IMR-90 (cell line): ENCODE data around the gene ATP4A. TPM values are rescaled to one million over a fixed set of nuclear protein-coding genes. Genes with fewer than 3 reads are reported as not detected.

Experiments used
- ATAC-seq: fragments of 200-7000 bp; cut with Tn5 transposase; 2 replicates; pipeline ENCODE4 v1.9.1; 2020; ENCODE audit warnings: low read depth, mild to moderate bottlenecking, moderate library complexity
- BruUV-seq: library from RNA; stranded (reverse); fragments of 400-500 nt; replicated peaks from 2 replicates; lab custom pipeline; 2021; lab: Mats Ljungman, UMichigan
- CTCF ChIA-PET: fragments of 300-600 bp; formaldehyde crosslinking; extraction: SDS; loops from one replicate; lab custom pipeline; 2021; ENCODE audit warnings: antibody characterized with exemption; lab: Yijun Ruan, JAX
- POLR2A ChIA-PET: fragments of 300-600 bp; sonication (Branson Sonifier 250); formaldehyde crosslinking; loops from one replicate; lab custom pipeline; 2022; ENCODE audit warnings: antibody characterized with exemption; ENCODE audit not compliant: unreplicated experiment; lab: Charles Lee
- DNase-seq: peaks from one replicate; pipeline ENCODE4 v3.0.0; 2013
- H2AFZ ChIP-seq: replicated peaks from 2 replicates; pipeline ENCODE3; 2013; ENCODE audit warnings: low read length, mild to moderate bottlenecking; ENCODE audit not compliant: poor library complexity
- H2AK5ac ChIP-seq: 2 replicates; pipeline ENCODE4 v1.6.1; 2013; ENCODE audit warnings: low read depth, low read length, inconsistent platforms
- H2AK9ac ChIP-seq: replicated peaks from 2 replicates; pipeline ENCODE3; 2013; ENCODE audit warnings: mild to moderate bottlenecking, low read depth, low read length, moderate library complexity; ENCODE audit not compliant: poor library complexity
- H2BK120ac ChIP-seq: 2 replicates; pipeline ENCODE4 v1.6.1; 2013; ENCODE audit warnings: low read depth, low read length, inconsistent platforms
- H2BK15ac ChIP-seq: 3 replicates; pipeline ENCODE4 v1.6.1; 2013; ENCODE audit warnings: low read depth, low read length, inconsistent platforms
- H2BK20ac ChIP-seq: 2 replicates; pipeline ENCODE4 v1.6.1; 2013; ENCODE audit warnings: low read depth, mild to moderate bottlenecking, inconsistent platforms, low read length, moderate library complexity
- H2BK5ac ChIP-seq: 2 replicates; pipeline ENCODE4 v1.6.1; 2013; ENCODE audit warnings: mild to moderate bottlenecking, low read depth, low read length, inconsistent platforms; ENCODE audit not compliant: poor library complexity, severe bottlenecking
- H3K14ac ChIP-seq: replicated peaks from 2 replicates; pipeline ENCODE4 v1.6.1; 2013; ENCODE audit warnings: low read depth, low read length, inconsistent platforms
- H3K18ac ChIP-seq: 2 replicates; pipeline ENCODE4 v1.6.1; 2013; ENCODE audit warnings: low read depth, low read length, control low read depth
- H3K23ac ChIP-seq: 2 replicates; pipeline ENCODE4 v1.6.1; 2013; ENCODE audit warnings: low read depth, low read length, inconsistent platforms
- H3K27ac ChIP-seq: 2 replicates; pipeline ENCODE4 v1.5.1; 2013; ENCODE audit warnings: mild to moderate bottlenecking, control low read depth, low read length; ENCODE audit not compliant: insufficient read depth
- H3K27me3 ChIP-seq: 2 replicates; pipeline ENCODE4 v1.6.1; 2013; ENCODE audit warnings: low read length; ENCODE audit not compliant: control insufficient read depth, insufficient read depth
- H3K36me3 ChIP-seq: 2 replicates; pipeline ENCODE4 v1.6.1; 2013; ENCODE audit warnings: low read length, mixed read lengths; ENCODE audit not compliant: control insufficient read depth, insufficient read depth
- H3K4ac ChIP-seq: 2 replicates; pipeline ENCODE4 v1.6.1; 2013; ENCODE audit warnings: low read depth, low read length, inconsistent platforms
- H3K4me1 ChIP-seq: 2 replicates; pipeline ENCODE4 v1.6.1; 2013; ENCODE audit warnings: low read length, mixed read lengths; ENCODE audit not compliant: control insufficient read depth, insufficient read depth
- H3K4me2 ChIP-seq: 2 replicates; pipeline ENCODE4 v1.6.1; 2013; ENCODE audit warnings: low read depth, mild to moderate bottlenecking, control low read depth, low read length, moderate library complexity
- H3K4me3 ChIP-seq: 2 replicates; pipeline ENCODE4 v1.5.1; 2013; ENCODE audit warnings: low read depth, mild to moderate bottlenecking, control low read depth, low read length, moderate library complexity; ENCODE audit not compliant: insufficient read depth
- H3K56ac ChIP-seq: 2 replicates; pipeline ENCODE4 v1.6.1; 2013; ENCODE audit warnings: low read length, inconsistent platforms; ENCODE audit not compliant: insufficient read depth; ENCODE audit errors: extremely low read depth
- H3K79me1 ChIP-seq, 2 experiments: 2 replicates each; pipeline ENCODE4 v1.6.1; 2013; ENCODE audit warnings: low read length in 2 of 2, inconsistent platforms in 1 of 2, low read depth in 1 of 2
- H3K9ac ChIP-seq: 2 replicates; pipeline ENCODE4 v1.6.1; 2013; ENCODE audit warnings: low read depth, low read length, control low read depth
- H3K9me1 ChIP-seq: 2 replicates; pipeline ENCODE4 v1.6.1; 2013; ENCODE audit warnings: low read length, inconsistent platforms; ENCODE audit not compliant: insufficient read depth
- H3K9me3 ChIP-seq: 2 replicates; pipeline ENCODE4 v1.6.1; 2013; ENCODE audit warnings: low read length; ENCODE audit not compliant: control insufficient read depth, insufficient read depth
- H4K20me1 ChIP-seq: 2 replicates; pipeline ENCODE4 v1.6.1; 2013; ENCODE audit warnings: low read length, inconsistent platforms; ENCODE audit not compliant: insufficient read depth
- H4K5ac ChIP-seq: 2 replicates; pipeline ENCODE4 v1.6.1; 2013; ENCODE audit warnings: mild to moderate bottlenecking, low read depth, low read length, control low read depth
- H4K8ac ChIP-seq, 2 experiments: 2 replicates each; pipeline ENCODE4 v1.6.1; 2013; ENCODE audit warnings: low read depth in 2 of 2, low read length in 2 of 2, control low read depth in 1 of 2, inconsistent platforms in 1 of 2
- H4K91ac ChIP-seq: 2 replicates; pipeline ENCODE4 v1.6.1; 2013; ENCODE audit warnings: low read depth, low read length, inconsistent platforms; ENCODE audit not compliant: insufficient read depth
- CHD1 ChIP-seq: IDR thresholded peaks from 2 replicates; pipeline ENCODE4 v1.6.1; 2012; ENCODE audit warnings: low read depth, low read length, improper control_type of control experiment
- FOS ChIP-seq: fragments of 150-350 bp; IDR thresholded peaks from 2 replicates; pipeline ENCODE4 v1.6.1; 2016; ENCODE audit warnings: low read depth, low read length
- MXI1 ChIP-seq: IDR thresholded peaks from 2 replicates; pipeline ENCODE4 v1.6.1; 2012; ENCODE audit warnings: low read depth, mild to moderate bottlenecking, low read length, moderate library complexity, borderline replicate concordance
- NFE2L2 ChIP-seq: fragments of 150-350 bp; IDR thresholded peaks from 2 replicates; pipeline ENCODE4 v1.6.1; 2016; ENCODE audit warnings: low read depth, mild to moderate bottlenecking, low read length
- RCOR1 ChIP-seq: IDR thresholded peaks from 2 replicates; pipeline ENCODE4 v1.6.1; 2012; ENCODE audit warnings: mild to moderate bottlenecking, low read length, improper control_type of control experiment; ENCODE audit not compliant: insufficient replicate concordance
- RFX5 ChIP-seq: IDR thresholded peaks from 2 replicates; pipeline ENCODE4 v1.8.0; 2012; ENCODE audit warnings: low read depth, mild to moderate bottlenecking, low read length, moderate library complexity
- WGBS, 2 experiments: methylation state at CpG; one replicate each; pipeline versions ENCODE4 v1.1.5 to v1.1.7; 2013; ENCODE audit warnings: missing lambda C conversion rate in 2 of 2; ENCODE audit not compliant: insufficient read length in 1 of 2; ENCODE audit errors: extremely low coverage in 2 of 2; 5-methylcytosine and 5-hydroxymethylcytosine counted together
- dilution Hi-C: fragments of 300-500 bp; cut with HindIII; formaldehyde crosslinking; loops from one replicate; pipeline ENCODE4 v1.14.3; 2018; ENCODE audit warnings: low sequenced_read_pairs; ENCODE audit not compliant: unreplicated experiment
- in situ Hi-C: fragments of 300-500 bp; cut with MboI; formaldehyde crosslinking; loops from 3 replicates; pipeline ENCODE4 v1.14.3; 2019; ENCODE audit warnings: low sequenced_read_pairs, inconsistent platforms, mixed read lengths
- intact Hi-C: fragments of 100-400 bp; cut with micrococcal nuclease; formaldehyde crosslinking; loops from 2 replicates; pipeline ENCODE4 v1.10.0; 2022
- polyA plus RNA-seq, 3 experiments: library from polyadenylated mRNA; depleted of rRNA; stranded (reverse); fragments of >200 nt; gene quantifications; 2 replicates each; pipeline ENCODE4 v1.2.3, GENCODE V29; 2012; ENCODE audit warnings: low replicate concordance in 1 of 3
- total RNA-seq: library from RNA; depleted of rRNA; stranded (reverse); fragments of >200 nt; gene quantifications from 2 replicates; pipeline ENCODE4 v1.2.3, GENCODE V29; 2012
- TF ChIP-seq, protein P1 (sequence below): conservative IDR thresholded peaks from 2 replicates; pipeline ENCODE4 v1.5.1; 2012; ENCODE audit warnings: mild to moderate bottlenecking, low read depth, low read length, improper control_type of control experiment

ATP4A gene
- total and polyA plus RNA-seq, 2 of the 4 experiments (the other 2 are of a cell fraction), result not detected

- TF ChIP-seq RCOR1, result no peak
- no peak for TF ChIP-seq RFX5
- TF ChIP-seq, protein P1, sequence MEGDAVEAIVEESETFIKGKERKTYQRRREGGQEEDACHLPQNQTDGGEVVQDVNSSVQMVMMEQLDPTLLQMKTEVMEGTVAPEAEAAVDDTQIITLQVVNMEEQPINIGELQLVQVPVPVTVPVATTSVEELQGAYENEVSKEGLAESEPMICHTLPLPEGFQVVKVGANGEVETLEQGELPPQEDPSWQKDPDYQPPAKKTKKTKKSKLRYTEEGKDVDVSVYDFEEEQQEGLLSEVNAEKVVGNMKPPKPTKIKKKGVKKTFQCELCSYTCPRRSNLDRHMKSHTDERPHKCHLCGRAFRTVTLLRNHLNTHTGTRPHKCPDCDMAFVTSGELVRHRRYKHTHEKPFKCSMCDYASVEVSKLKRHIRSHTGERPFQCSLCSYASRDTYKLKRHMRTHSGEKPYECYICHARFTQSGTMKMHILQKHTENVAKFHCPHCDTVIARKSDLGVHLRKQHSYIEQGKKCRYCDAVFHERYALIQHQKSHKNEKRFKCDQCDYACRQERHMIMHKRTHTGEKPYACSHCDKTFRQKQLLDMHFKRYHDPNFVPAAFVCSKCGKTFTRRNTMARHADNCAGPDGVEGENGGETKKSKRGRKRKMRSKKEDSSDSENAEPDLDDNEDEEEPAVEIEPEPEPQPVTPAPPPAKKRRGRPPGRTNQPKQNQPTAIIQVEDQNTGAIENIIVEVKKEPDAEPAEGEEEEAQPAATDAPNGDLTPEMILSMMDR, result no peak
- no peak for TF ChIP-seq NFE2L2
- no peak for TF ChIP-seq CHD1
- no peak for TF ChIP-seq MXI1
- no peak for TF ChIP-seq FOS
- Histone ChIP-seq H4K20me1 (no peaks in the 10 kb centered on the region), H4K91ac (no peak overlapping the region), H4K8ac (no peak overlapping the region), H3K79me1 (no peaks in the 10 kb centered on the region), H3K9me3 (no peaks in the 10 kb centered on the region; the same call in 1 of the 2 replicates), H2BK120ac (no peak overlapping the region), H2BK20ac (no peak overlapping the region), H3K56ac (no peak overlapping the region), H2BK5ac (no peak overlapping the region), H4K5ac (no peak overlapping the region), H2AK9ac (no peak overlapping the region), H2BK15ac (no peak overlapping the region), H3K18ac (no peak overlapping the region), H3K36me3 (no peaks in the 10 kb centered on the region), H3K27ac (no peak overlapping the region), H3K4me1 (no peaks in the 10 kb centered on the region), H3K4me3 (no peak overlapping the region), H3K9ac (no peak overlapping the region), H3K4me2 (no peak overlapping the region), H3K27me3 (peaks cover 2% of the 10 kb centered on the region), H3K23ac (no peak overlapping the region), H2AK5ac (no peak overlapping the region), H2AFZ (no peak overlapping the region), H3K9me1 (no peaks in the 10 kb centered on the region), H3K14ac (no peak overlapping the region), H3K4ac (no peak overlapping the region)
- no CpG with 5 or more reads among the region's 1 CpG for WGBS, 2 experiments
- ATAC-seq (no peak), DNase-seq (no peak)
- no TSS peak for BruUV-seq
- ChIA-PET POLR2A (no interaction called here), CTCF (no interaction called here)
- in situ Hi-C loops, result loop anchor here (25.0 kb wide), 1 partner anchor 245 kb away; the partner anchor contains the start of genes CD22 and FFAR1
- intact Hi-C loops, result no loop called here
- dilution Hi-C loops, result no loop called here
Measured at GRCh38 chr19:35582760-35583159, 19.3 kb upstream of the ATP4A start.
